GM21786 (cell line): ENCODE results near the gene ARFRP1.
A peak's percentile ranks its signal among the peaks of the same experiment; 100 is the strongest.
"Not testable (repeated sequence)": the region's sequence is repeated elsewhere in the genome, so short reads cannot be mapped to it uniquely, and the experiment has no call there.

Experiments
- ATAC-seq: cut with Tn5 transposase; IDR thresholded peaks from one replicate; pipeline ENCODE4 v1.9.1; 2021; ENCODE audit not compliant: unreplicated experiment

Gene ARFRP1

DNA sequence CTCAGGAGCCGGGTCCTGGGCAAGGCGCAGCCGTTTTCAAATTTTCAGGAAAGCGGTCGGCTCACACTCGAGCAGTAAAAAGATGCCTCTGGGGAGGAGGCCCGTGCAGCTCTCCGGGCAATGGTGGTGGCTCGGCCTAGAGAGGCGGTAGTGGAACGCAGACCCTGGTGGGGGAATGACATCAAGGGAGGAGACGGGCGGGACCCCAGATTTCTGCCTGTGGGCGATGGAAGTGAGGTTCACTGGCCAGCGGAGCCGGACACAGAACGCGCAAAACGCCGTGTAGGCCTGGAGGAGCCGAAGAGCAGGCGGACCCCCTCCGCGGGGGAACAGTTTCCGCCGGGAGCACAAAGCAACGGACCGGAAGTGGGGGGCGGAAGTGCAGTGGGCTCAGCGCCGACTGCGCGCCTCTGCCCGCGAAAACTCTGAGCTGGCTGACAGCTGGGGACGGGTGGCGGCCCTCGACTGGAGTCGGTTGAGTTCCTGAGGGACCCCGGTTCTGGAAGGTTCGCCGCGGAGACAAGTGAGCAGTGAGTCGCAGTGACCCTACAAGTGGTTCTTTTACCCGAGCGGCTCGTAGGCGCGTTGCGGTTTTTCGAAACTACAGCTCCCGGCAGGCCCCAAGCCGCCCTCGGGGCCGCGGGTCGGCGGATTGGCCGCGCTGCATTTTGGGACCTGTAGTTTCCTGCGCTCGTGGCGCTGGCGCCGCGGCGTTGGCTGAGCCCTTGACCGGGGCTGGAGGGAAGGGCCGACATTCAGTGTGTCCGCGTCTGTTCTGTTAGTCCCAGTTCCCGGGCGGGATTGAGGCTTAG is 49.6 kb downstream of the ARFRP1 start, which contains the start of gene RTEL1:
RTEL1 (plus strand) TSS at position 376 of the 812 bp plus-strand sequence. CDS start 1,091 bp downstream, outside the sequence.
- ATAC-seq = peak; percentile 87

DNA sequence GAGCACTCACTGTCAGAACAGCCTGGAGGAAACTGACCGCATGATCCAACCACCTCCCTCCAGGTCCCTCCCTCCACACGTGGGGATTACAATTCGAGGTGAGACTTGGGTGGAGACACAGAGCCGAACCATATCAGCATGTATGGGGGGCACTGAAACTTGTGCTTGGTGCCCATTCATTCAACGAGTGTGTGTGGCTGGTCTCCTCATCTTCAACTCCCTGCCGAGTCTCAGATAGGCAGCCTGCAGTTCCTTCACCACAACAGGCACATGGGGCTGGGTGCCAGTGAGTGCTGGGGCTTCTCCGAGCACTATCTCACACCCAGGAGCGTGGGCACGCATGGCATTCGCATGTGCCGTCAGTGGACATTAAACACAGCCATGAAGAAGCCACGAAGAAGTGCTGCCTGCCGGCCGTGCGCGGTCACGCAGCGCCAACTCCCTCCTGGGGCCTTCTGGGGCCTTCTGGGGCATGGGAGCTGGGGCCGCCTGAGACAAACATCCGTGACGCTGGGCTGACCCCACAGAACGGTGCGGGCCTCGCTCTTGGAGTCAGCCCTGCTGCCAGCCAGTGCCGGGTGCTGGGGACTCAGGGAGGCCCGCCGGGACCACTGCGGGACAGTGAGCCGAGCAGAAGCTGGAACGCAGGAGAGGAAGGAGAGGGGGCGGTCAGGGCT is 50.4 kb downstream of the ARFRP1 start:
- no peak for ATAC-seq

DNA sequence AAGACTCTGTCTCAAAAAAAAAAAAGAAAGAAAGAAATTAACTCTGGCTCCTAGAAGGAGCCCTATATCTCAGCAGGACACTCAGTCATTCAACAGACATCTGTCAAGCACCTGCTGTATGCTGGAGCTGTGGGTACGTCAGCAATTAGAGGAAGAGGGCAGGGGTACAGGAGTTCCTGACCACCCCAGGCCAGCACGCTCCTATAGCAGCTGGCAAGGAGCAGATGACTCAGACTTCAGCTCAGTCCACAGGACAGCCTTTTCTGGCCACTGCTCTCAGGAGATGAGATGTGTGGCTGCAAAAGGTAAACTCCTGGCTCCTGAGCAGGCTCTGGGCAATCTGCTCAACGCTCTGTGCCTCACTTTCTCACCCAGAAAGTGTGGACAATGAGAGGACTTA is 51.3 kb downstream of the ARFRP1 start:
- no peak for ATAC-seq

DNA sequence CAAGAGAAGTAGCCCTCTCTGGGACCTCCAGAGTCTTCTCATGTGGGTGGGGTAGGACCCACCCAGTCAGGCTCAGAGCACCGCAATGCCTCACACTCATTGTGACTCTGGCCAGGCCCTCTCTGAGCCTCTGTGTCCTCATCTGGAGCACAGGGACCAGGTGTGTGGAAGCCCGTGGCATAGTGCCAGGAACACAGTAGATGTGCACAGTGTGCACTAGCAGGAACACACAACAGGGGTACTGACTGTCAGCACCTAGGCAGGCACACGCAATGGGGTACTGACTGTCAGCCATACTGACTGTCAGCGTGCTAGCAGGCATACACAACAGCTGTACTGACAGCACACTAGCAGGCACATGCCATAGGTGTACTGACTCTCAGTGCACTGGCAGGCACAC is 52.5 kb downstream of the ARFRP1 start:
- ATAC-seq = no peak

DNA sequence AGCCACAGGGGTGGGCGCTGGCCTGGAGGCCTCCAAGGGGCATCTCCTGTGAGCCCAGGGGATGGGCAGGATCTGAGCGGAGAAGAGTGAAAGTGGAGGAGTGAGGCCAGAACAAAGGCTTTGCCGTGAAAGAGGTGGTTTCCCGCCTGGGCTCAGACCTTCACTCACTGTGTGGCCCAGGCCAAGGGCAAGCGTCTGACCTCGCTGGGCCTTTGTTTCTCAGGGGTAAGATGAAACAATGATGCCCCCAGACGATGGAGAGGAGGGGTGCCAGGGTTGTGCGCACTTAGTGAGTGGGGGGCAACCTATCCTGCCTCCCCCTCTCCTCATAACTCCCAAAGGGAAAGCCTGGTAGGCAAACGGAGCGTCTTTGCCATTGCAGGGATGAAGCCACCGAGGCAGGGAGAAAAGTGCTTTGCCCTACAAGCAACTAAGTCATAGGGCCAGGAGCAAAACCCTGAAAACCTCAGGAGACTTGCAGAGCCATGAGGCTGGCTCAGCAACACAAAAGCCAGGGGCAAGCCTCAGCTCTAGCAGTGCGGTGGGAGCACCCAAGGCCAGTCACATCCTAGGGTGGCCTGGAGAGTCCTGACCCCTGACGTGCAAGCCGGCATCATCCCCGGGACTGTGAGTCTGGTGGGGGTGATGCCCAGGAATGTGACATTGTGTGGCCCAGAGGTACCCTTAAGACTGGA is 53.7 kb downstream of the ARFRP1 start:
- ATAC-seq = no peak

DNA sequence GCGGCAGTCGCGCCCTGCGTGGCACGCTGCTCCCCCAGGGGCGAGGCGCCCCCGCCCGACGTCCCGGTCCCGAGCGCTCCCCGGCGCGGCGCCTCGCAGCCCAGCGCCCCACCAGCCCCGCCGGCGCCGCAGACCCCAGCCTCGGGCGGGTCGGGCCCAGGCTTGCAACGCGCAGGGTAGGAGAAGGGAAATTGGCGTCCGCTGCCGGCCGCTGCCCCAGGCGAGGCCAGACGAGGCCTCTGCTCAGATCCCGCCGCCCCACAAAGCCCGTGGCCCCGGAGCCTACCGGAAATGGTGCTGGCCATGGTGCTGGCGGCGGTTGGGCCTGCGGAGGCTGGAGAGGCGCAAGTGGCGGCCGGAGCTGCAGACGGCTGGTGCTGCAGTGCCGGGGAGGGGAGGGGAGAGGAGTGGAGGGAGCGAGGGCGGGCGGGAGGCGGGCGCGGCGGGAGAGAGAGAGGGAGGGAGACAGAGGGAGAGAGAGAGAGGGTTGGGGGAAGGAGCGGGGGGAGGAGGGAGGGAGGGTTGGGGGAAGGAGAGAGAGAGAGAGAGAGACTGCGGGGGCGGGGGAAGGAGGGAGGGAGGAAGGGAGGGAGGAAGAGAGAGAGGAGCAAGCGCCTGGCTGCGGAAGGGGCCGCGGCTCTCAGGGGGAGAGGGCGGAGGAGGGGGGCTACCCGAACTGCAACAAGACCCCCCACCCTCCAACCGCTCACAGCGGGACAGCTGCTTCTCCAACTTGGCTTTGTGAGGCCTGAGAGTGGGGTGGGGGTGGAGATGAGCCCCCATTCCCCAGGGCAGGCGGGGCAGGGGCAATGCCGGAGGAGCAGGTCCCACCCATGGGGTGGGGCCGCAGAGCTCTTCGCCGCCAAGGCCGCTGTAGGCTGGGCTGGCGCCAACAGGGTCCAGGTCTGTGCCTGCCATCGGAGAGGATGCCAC is 54.5 kb downstream of the ARFRP1 start, which contains the start of gene STMN3:
STMN3 (minus strand) TSS at position 384 of the 933 bp plus-strand sequence; CDS start at position 305, 79 bp downstream.
- ATAC-seq = no peak

DNA sequence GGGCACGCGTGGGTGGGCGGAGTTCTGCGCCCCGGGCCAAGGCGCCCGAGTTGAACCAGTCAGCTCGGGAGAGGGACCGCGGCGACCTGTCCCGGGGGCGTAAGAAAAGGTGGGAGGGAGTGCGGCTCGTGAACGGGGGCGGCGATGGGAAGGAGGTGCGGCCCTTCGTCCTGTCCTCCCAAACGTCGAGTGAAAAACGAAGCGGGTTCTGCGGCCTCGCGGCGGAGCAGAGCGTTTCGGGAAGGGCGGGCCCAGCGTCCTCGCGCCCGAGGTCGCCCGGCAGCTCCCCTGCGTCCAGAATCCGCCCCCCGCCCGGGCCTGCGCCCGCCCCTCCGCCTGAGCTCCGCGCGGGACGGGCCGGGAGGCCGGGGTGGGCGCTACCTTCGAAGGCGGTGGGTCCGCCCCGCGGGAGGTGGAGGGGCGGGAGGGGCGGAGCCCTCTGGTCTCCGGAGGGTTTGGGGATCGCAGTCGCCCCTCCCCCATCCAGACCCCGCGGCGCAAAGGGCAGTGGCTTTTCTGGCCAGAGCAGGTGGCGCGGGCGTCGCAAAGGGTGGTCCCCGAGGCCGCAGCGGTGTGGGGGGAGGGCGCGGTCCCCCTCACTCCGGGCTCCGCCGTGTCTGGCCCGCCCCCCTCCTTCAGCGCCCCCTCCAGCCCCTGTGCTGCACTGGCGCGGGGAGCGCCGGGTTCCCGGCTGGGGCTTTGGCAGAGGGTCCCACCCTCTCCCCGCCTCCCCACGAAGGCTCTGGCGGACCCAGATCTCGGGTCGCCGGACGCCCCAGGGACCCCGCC is 55.4 kb downstream of the ARFRP1 start:
- no peak for ATAC-seq

DNA sequence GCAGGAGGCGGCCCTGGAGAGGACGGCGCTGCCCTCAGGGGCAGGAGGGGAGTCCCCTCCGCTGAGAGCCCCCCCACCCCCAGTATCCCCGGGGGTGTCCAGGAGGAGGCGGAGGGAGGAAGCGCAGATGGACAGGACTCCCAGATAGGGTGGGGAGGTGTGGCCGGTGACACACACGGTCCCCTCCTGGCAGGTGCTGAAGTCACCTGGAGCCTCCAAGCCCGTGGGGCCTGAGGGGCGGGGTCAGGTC is 55.9 kb downstream of the ARFRP1 start:
- ATAC-seq = no peak

DNA sequence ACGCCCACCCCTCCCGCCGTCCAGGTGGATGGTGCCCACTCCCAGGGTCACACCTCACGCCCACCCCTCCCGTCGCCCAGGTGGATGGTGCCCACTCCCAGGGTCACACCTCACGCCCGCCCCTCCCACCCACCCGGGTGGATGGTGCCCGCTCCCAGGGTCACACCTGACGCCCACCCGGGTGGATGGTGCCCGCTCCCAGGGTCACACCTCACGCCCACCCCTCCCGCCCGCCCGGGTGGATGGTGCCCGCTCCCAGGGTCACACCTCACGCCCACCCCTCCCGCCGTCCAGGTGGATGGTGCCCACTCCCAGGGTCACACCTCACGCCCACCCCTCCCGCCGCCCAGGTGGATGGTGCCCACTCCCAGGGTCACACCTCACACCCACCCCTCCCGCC is 57.3 kb downstream of the ARFRP1 start:
- ATAC-seq = not testable (repeated sequence)

DNA sequence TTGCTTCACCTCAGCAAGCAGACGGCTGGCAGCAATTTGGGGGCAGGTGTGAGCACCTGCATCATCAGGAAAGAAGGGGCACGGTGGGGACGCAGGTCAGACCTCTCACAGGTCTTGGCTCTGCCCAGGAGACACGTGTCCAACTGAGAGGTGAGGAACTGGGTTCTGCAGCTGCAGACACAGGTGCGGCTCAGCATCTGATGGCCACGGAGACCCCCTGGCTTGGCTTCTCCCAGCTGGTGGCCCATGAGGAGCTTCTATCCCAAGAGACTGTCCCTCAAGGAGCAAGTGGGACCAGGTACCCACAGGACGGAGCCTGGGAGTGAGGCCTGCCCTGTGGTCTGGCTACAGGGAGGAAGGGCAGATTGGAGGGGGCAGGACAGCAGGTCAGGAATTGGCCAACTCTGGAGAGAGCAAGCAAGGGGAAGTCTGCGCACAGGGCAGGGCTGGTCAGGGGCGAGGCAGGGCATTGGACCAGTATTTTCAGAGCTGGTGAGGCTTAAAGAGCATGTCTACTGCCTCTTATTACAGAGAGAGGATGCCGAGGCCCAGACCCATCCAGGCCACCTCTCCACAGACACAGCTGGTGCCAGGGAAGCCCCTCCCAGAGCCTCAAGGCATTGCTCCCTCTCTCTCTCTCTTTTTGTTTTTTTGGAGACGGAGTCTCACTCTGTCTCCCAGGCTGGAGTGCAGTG is 58.7 kb downstream of the ARFRP1 start:
- ATAC-seq = no peak
